AG09309 (cell line): Measurements from ENCODE around the gene STIM1.

Experiments used
- DNase-seq: peaks from one replicate; pipeline ENCODE4 v3.0.0-alpha.2; 2010; ENCODE audit warnings: low read depth
- H3K4me3 ChIP-seq: 2 replicates; pipeline ENCODE4 v1.5.1; 2011; ENCODE audit warnings: mild to moderate bottlenecking, low read depth, low read length, moderate library complexity; ENCODE audit not compliant: control insufficient read depth
- TF ChIP-seq, protein P1 (sequence below): IDR thresholded peaks from 2 replicates; pipeline ENCODE4 v1.5.1; 2011; ENCODE audit warnings: mild to moderate bottlenecking, low read depth, low read length, inconsistent platforms; ENCODE audit not compliant: insufficient read depth, control insufficient read depth; ENCODE audit errors: missing control alignments

The STIM1 gene

DNA sequence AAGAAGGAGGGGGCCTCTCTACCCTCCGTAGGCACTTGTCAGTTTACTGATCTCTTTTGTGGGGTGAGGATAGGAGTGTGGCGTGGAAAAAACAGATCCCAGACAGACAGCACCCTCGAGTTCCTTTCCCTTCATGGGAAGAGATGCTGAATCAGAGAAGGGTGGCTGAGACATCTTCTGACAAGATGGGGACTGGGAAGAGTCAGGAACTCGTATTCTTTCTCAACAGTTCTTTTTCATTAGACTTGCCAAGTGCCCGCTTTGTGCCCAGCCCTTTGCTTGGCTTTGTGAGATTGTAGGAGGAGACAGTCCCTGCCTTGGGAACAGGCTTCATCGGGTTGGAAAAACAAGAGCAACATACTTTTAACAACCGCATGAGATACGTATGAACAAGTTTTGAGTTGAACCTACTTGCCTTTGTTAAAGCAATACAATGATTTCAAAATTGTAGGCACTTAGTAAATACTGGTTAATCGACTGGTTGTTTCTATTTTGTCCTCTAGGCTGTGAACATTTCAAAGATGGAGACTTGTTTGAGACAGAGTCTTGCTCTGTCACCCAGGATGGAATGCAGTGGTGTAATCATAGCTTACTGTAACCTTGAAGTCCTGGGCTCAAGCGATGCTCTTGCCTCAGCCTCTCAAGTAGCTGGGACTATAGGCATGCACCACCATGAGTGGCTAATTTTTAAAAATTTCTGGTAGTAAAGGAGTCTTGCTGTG lies 240.2 kb downstream of the STIM1 start:
- TF ChIP-seq, protein P1, sequence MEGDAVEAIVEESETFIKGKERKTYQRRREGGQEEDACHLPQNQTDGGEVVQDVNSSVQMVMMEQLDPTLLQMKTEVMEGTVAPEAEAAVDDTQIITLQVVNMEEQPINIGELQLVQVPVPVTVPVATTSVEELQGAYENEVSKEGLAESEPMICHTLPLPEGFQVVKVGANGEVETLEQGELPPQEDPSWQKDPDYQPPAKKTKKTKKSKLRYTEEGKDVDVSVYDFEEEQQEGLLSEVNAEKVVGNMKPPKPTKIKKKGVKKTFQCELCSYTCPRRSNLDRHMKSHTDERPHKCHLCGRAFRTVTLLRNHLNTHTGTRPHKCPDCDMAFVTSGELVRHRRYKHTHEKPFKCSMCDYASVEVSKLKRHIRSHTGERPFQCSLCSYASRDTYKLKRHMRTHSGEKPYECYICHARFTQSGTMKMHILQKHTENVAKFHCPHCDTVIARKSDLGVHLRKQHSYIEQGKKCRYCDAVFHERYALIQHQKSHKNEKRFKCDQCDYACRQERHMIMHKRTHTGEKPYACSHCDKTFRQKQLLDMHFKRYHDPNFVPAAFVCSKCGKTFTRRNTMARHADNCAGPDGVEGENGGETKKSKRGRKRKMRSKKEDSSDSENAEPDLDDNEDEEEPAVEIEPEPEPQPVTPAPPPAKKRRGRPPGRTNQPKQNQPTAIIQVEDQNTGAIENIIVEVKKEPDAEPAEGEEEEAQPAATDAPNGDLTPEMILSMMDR: no peak
- H3K4me3 ChIP-seq: peak overlapping the region; percentile 78
- DNase-seq: peak; percentile 41

DNA sequence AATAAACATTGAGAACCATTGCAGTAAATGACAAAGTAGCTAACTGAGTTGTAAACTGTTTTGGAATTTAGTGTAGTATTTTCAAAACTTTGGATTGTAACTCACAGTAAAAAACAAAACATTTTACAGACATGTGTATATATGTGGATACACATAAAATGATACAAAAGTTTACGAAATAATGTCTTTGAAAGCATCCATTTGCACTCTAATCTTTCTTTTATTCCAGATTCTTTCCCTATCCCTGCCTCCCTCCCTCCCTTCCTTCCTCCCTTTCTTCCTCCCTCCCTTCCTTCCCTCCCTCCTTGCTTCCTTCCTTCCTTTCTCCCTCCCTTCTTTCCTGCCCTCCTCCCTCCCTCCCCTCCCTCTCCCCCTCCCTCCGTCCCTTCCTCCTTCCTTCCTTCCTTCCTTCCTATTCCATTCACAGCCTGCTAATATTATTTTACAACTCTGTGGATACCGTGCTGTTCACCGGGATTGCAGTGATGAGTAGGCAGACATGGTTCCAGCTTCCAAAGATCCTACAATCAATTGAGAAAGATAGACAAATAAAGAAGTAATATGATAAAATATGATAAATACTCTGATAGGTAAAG lies 242.7 kb downstream of the STIM1 start:
- TF ChIP-seq, protein P1: no peak
- H3K4me3 ChIP-seq: no peak overlapping the region
- DNase-seq: no peak

DNA sequence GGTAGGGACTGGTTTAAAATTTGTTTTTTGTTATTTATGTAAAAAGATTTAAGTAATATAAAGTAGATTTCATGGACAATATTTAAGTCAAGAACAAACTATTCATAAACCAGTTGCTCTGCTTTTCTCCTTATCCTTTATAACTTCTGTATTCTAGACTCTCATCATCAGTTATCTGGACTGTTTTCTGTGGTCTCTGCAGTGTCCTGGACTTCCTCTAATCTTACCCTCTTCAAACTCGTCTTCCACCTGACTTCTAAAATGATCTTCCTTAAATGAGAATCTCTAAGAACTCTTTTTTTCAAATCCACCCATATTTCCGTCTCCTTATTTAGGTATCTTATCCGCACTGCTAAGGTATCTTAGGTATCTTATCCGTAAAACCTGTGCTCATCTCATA lies 247.2 kb downstream of the STIM1 start:
- TF ChIP-seq, protein P1: no peak
- DNase-seq: no peak
- H3K4me3 ChIP-seq: no peak overlapping the region

- TF ChIP-seq, protein P1: no peak
- DNase-seq: no peak
- H3K4me3 ChIP-seq: no peak overlapping the region
Observed at GRCh38 chr11:4103269-4103668, 247.8 kb downstream of the STIM1 start.

- no peak for DNase-seq
- TF ChIP-seq, protein P1: no peak
- H3K4me3 ChIP-seq: no peak overlapping the region
Observed at GRCh38 chr11:4105916-4106315, 250.5 kb downstream of the STIM1 start.

DNA sequence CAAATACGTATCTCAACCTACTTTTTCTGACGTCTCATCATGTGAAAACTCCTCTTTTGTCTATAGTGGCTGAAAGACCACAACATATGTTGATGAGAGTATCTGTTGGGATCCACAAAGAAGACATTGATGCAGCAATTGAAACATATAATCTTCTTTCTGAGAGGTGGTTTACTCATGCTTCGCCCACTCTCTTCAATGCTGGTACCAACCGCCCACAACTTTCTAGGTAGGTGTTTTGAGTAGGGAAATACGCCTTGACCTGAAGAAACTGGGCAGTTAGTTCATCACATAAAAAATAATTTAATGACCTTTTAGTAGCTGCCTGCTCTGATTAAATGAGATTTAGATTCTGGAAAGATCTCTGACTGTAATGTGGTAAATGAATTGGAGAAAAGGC lies 256.4 kb downstream of the STIM1 start:
- no peak overlapping the region for H3K4me3 ChIP-seq
- TF ChIP-seq, protein P1: no peak
- no peak for DNase-seq
